ENCODE data around the gene GMNN.
A peak's percentile ranks its signal among the peaks of the same experiment; 100 is the strongest.

Gene GMNN

DNA sequence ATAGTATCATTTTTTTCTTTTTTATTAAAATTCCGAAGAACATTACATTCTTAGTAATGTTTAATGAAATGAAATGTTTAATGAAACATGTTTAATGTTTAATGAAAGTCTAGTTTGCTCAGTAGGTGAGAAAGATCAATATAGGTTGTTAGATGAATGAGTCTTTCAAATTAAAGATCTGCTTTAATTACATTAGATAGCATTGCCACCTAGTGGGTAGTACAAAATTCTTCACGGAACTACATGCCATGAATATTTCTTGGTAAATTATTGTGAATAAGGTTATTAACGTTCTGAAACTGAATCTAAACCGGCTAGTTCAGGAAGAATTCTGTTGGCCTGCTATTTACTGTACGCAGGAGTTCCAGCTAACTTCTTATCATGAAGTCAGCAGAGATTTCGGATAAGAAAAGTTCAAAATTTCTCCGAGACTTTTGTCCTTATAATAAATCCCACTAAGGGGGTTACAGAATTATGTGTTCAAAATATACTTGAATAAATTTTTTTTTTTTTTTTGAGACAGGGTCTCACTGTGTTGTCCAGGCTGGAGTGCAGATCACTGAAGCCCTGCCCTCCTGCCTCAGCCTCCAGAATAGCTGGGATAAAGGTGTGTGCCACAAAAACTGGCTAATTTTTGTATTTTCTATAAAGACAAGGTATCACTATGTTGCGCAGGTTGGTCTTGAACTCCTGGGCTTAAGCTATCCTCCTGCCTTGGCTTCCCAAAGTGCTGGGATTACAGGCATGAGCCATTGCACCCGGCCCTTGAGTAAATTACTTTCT lies 7.9 kb upstream of the GMNN start:
- H3K9me3 Mint-ChIP-seq = no peaks in the 10 kb centered on the region
- no peak overlapping the region for H3K4me3 Mint-ChIP-seq

DNA sequence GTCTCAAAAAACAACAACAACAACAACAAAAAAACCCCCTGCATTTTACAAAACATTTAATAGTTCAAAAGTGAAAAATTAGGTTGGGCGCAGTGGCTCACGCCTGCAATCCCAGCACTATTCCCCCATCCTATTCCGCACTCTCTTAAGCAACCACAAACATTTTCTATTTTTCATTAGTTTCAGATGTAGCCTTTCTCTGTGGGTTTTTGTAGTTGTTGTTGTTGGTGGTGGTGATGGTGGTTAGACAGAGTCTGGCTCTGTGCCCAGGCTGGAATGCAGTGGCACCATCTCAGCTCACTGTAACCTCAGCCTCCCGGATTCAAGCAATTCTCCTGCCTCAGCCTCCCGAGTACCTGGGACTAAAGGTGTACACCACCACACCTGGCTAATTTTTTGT lies 6.4 kb upstream of the GMNN start:
- TF ChIP-seq, protein P1, sequence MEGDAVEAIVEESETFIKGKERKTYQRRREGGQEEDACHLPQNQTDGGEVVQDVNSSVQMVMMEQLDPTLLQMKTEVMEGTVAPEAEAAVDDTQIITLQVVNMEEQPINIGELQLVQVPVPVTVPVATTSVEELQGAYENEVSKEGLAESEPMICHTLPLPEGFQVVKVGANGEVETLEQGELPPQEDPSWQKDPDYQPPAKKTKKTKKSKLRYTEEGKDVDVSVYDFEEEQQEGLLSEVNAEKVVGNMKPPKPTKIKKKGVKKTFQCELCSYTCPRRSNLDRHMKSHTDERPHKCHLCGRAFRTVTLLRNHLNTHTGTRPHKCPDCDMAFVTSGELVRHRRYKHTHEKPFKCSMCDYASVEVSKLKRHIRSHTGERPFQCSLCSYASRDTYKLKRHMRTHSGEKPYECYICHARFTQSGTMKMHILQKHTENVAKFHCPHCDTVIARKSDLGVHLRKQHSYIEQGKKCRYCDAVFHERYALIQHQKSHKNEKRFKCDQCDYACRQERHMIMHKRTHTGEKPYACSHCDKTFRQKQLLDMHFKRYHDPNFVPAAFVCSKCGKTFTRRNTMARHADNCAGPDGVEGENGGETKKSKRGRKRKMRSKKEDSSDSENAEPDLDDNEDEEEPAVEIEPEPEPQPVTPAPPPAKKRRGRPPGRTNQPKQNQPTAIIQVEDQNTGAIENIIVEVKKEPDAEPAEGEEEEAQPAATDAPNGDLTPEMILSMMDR (IDR thresholded peaks at IDR 0.05; ENCODE audit: unreplicated experiment in 3 of 3) = no peak
- Mint-ChIP-seq H3K27me3 (ENCODE audit: low read depth) (no peaks in the 10 kb centered on the region), H3K4me3 (no peak overlapping the region), H3K27ac (no peak overlapping the region), H3K4me1 (no peaks in the 10 kb centered on the region), H3K36me3 (ENCODE audit: low read depth) (no peaks in the 10 kb centered on the region), H3K9me3 (no peaks in the 10 kb centered on the region)

More for the DNA sequence above, 7.9 kb upstream of the GMNN start:
- TF ChIP-seq, protein P1 (IDR thresholded peaks at IDR 0.05; ENCODE audit: unreplicated experiment in 3 of 3) = peak; percentile 28 to 46 (median 43)
- Mint-ChIP-seq H3K27ac (no peak overlapping the region), H3K4me1 (no peaks in the 10 kb centered on the region), H3K36me3 (ENCODE audit: low read depth) (no peaks in the 10 kb centered on the region), H3K27me3 (ENCODE audit: low read depth) (no peaks in the 10 kb centered on the region)

DNA sequence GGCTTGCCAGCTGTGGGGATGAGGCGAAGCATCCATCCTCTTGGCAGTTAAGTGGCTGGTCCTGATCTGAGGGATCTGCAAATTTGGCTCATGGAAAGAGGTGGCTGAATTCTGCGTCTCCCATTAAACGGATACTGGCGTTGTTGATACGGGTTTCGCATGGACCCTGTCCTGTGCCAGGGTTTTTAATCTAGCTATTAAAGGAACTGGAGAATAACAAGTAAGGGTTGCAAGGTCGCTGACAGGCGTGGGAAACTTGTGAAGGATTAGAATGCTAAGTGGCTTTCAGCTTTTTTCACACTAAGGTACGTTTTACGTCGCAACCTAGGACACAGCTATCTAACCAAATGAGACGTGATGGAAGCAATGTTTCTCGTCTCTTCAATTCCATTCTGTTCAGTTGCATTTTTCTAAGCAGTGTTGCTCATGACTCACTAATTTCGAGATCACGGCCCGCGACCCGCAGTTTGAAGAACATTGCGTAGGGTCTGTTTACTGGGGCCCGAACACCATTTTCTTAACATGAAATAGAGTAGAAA lies 852 bp downstream of the GMNN start:
- H3K4me3 Mint-ChIP-seq = peak overlapping the region; percentile 100
- no peaks in the 10 kb centered on the region for H3K9me3 Mint-ChIP-seq
- H3K36me3 Mint-ChIP-seq (ENCODE audit: low read depth) = peaks cover 11% of the 10 kb centered on the region
- TF ChIP-seq, protein P1 (IDR thresholded peaks at IDR 0.05; ENCODE audit: unreplicated experiment in 3 of 3) = no peak
- peaks cover 20% of the 10 kb centered on the region for H3K4me1 Mint-ChIP-seq
- peak overlapping the region; percentile 95 to 99 (median 99) for H3K27ac Mint-ChIP-seq
- no peaks in the 10 kb centered on the region for H3K27me3 Mint-ChIP-seq (ENCODE audit: low read depth)

GRCh38 chr6:24777227-24777626 lies 2.5 kb downstream of the GMNN start:
- Mint-ChIP-seq H3K36me3 (ENCODE audit: low read depth) (peaks cover 24% of the 10 kb centered on the region), H3K27me3 (ENCODE audit: low read depth) (no peaks in the 10 kb centered on the region), H3K27ac (no peak overlapping the region), H3K4me3 (peak overlapping the region; percentile 3 to 100 (median 30)), H3K4me1 (peaks cover 20% of the 10 kb centered on the region), H3K9me3 (no peaks in the 10 kb centered on the region)
- TF ChIP-seq, protein P1 (IDR thresholded peaks at IDR 0.05; ENCODE audit: unreplicated experiment in 3 of 3) = no peak

GRCh38 chr6:24778121-24778520 lies 3.4 kb downstream of the GMNN start:
- no peak overlapping the region for H3K27ac Mint-ChIP-seq
- TF ChIP-seq, protein P1 (IDR thresholded peaks at IDR 0.05; ENCODE audit: unreplicated experiment in 3 of 3) = no peak
- H3K4me3 Mint-ChIP-seq = peak overlapping the region; percentile 10 to 51 (median 28)
- H3K36me3 Mint-ChIP-seq (ENCODE audit: low read depth) = peaks cover 33% of the 10 kb centered on the region
- no peaks in the 10 kb centered on the region for H3K27me3 Mint-ChIP-seq (ENCODE audit: low read depth)
- peaks cover 20% of the 10 kb centered on the region for H3K4me1 Mint-ChIP-seq
- no peaks in the 10 kb centered on the region for H3K9me3 Mint-ChIP-seq

GRCh38 chr6:24778878-24779277 lies 4.1 kb downstream of the GMNN start:
- peaks cover 39% of the 10 kb centered on the region for H3K36me3 Mint-ChIP-seq (ENCODE audit: low read depth)
- no peaks in the 10 kb centered on the region for H3K9me3 Mint-ChIP-seq
- TF ChIP-seq, protein P1 (IDR thresholded peaks at IDR 0.05; ENCODE audit: unreplicated experiment in 3 of 3) = no peak
- H3K4me1 Mint-ChIP-seq = peaks cover 20% of the 10 kb centered on the region
- no peak overlapping the region for H3K4me3 Mint-ChIP-seq
- no peaks in the 10 kb centered on the region for H3K27me3 Mint-ChIP-seq (ENCODE audit: low read depth)
- H3K27ac Mint-ChIP-seq = no peak overlapping the region

Data from nephron (organoid).